ENCODE results near the gene ENTR1. TPM values are rescaled to one million over a fixed set of nuclear protein-coding genes. Genes with fewer than 3 reads are reported as not detected.

The ENTR1 gene
- total RNA-seq, 4 donors from 2014 or later = 26.3 to 55.1 (median 44.0) TPM

- peaks cover 0 to 12% (median 0%) of the 10 kb centered on the region in 3 donors for H3K4me1 ChIP-seq
Observed at GRCh38 chr9:136374183-136374575, 36.2 kb downstream of the ENTR1 start.

DNA sequence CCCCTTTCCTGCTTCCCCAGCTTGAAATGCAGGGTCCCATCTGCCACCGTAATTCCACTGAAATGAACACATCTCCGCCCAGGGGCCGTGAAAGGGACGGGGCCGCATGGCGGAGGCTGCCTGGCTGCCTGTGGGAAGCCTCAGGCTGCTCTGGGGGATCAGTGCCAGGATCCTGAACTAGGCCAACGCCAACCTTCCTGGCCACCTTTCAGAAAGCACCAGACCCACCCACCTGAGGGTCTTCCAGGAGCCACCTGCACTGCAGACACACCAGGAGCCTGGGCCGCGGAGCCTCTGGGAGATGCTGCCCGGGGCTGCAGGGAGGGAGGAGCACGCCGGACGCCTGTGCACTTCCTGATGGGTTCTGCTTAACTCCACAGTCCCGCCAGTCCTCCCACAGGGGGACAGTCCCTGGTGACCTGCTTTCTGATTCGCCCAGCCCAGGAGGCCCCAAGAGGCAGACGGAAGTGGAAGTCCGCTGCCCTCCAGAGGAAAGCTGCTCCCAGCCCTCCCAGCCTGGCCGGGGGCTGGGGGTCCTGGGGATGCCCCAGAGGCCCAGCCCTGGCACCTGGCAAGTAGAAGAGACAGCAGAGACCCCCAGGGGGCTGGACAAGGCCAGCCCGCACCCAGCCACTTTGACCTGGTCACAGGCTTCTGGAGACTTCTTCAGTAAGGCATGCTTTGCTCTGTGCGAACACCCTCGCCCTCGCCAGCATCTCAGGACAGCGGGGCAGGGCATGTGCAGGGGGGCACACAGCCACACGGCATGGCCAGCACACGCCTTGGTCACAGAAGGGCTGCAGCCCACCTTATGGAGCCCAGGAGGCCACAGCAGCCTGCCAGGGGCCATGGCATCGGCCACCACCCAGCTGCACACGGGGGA, 36.9 kb downstream of the ENTR1 start, which contains the start of gene CARD9:
Gene CARD9 (minus strand): TSS at position 370 of the 883 bp plus-strand sequence. CDS start 1,591 bp downstream, outside the sequence.
- no peaks in the 10 kb centered on the region for H3K27me3 ChIP-seq
- 57 to 67% methylated on average over 3 to 8 of the region's 27 CpGs for WGBS, 2 donors (ENCODE audit: low coverage in 1 of 2)
- peak; percentile 24 for ATAC-seq

More at GRCh38 chr9:136374183-136374575, 36.2 kb downstream of the ENTR1 start:
- no peaks in the 10 kb centered on the region for H3K27me3 ChIP-seq
- whole genome bisulfite sequencing, 2 donors (ENCODE audit: low coverage in 1 of 2) = 79% methylated on average over 5 of the region's 14 CpGs; no CpG with 5 or more reads in 1 of the 2 donors
- no peak overlapping the region for H3K27ac ChIP-seq
- no peaks in the 10 kb centered on the region for H3K9me3 ChIP-seq
- H3K36me3 ChIP-seq = peaks cover 0 to 14% of the 10 kb centered on the region in 2 donors
- H3K4me3 ChIP-seq = no peak overlapping the region
- TF ChIP-seq POLR2A (IDR thresholded peaks at IDR 0.05) (no peak), EP300 (IDR thresholded peaks at IDR 0.05) (no peak), POLR2AphosphoS5 (IDR thresholded peaks at IDR 0.05) (no peak)
- TF ChIP-seq, protein P1, sequence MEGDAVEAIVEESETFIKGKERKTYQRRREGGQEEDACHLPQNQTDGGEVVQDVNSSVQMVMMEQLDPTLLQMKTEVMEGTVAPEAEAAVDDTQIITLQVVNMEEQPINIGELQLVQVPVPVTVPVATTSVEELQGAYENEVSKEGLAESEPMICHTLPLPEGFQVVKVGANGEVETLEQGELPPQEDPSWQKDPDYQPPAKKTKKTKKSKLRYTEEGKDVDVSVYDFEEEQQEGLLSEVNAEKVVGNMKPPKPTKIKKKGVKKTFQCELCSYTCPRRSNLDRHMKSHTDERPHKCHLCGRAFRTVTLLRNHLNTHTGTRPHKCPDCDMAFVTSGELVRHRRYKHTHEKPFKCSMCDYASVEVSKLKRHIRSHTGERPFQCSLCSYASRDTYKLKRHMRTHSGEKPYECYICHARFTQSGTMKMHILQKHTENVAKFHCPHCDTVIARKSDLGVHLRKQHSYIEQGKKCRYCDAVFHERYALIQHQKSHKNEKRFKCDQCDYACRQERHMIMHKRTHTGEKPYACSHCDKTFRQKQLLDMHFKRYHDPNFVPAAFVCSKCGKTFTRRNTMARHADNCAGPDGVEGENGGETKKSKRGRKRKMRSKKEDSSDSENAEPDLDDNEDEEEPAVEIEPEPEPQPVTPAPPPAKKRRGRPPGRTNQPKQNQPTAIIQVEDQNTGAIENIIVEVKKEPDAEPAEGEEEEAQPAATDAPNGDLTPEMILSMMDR (IDR thresholded peaks at IDR 0.05) = no peak
- no peak for ATAC-seq

GRCh38 chr9:136372561-136373299, 37.7 kb downstream of the ENTR1 start:
- TF ChIP-seq, protein P1 (IDR thresholded peaks at IDR 0.05) = no peak
- TF ChIP-seq EP300 (IDR thresholded peaks at IDR 0.05) (no peak), POLR2A (IDR thresholded peaks at IDR 0.05) (no peak), POLR2AphosphoS5 (IDR thresholded peaks at IDR 0.05) (no peak)
- no peaks in the 10 kb centered on the region for H3K36me3 ChIP-seq
- H3K4me1 ChIP-seq = peaks cover 0 to 12% (median 0%) of the 10 kb centered on the region in 3 donors
- H3K27ac ChIP-seq = no peak overlapping the region
- H3K27me3 ChIP-seq = no peaks in the 10 kb centered on the region
- ATAC-seq = peak; percentile 77
- 40 to 49% methylated on average over 3 to 5 of the region's 21 CpGs for WGBS, 2 donors (ENCODE audit: low coverage in 1 of 2)
- H3K9me3 ChIP-seq = no peaks in the 10 kb centered on the region
- peak overlapping the region in 1 of 2 donors; percentile 34 for H3K4me3 ChIP-seq

More for the DNA sequence above, 36.9 kb downstream of the ENTR1 start, which contains the start of gene CARD9:
- H3K36me3 ChIP-seq = peaks cover 0 to 7% of the 10 kb centered on the region in 2 donors
- H3K27ac ChIP-seq = no peak within 1 kb of the TSS
- no peak for TF ChIP-seq POLR2A (IDR thresholded peaks at IDR 0.05)
- no peak for TF ChIP-seq POLR2AphosphoS5 (IDR thresholded peaks at IDR 0.05)
- TF ChIP-seq EP300 (IDR thresholded peaks at IDR 0.05) = no peak
- TF ChIP-seq, protein P1 (IDR thresholded peaks at IDR 0.05) = no peak
- H3K4me1 ChIP-seq = peaks cover 0 to 12% (median 0%) of the 10 kb centered on the region in 3 donors
- no peaks in the 10 kb centered on the region for H3K9me3 ChIP-seq
- H3K4me3 ChIP-seq = peak within 1 kb of the TSS in 1 of 2 donors; percentile 34

DNA sequence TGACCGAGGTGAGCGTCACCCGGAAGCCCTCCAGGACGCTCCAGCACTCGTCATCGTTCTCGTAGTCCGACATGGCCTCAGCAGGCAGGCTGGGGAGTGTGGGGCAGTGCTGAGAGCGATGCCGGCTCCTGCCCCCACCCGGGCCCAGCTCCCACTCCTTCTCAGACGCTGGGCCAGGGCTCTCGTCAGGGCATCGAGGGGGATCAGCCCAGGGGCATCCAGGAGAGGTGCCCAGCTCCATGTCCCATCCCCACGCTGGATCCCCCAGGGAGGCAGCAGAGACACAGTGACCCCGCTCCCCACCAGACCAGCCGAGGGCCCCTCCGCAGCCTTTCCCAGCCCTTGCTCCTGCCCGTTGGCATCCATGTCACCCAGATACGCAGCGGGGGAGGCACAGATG, 38.4 kb downstream of the ENTR1 start:
- H3K27me3 ChIP-seq = peaks cover 7% of the 10 kb centered on the region
- ATAC-seq = no peak
- H3K36me3 ChIP-seq = no peaks in the 10 kb centered on the region
- no peaks in the 10 kb centered on the region for H3K9me3 ChIP-seq
- TF ChIP-seq POLR2AphosphoS5 (IDR thresholded peaks at IDR 0.05) (no peak), POLR2A (IDR thresholded peaks at IDR 0.05) (no peak), EP300 (IDR thresholded peaks at IDR 0.05) (no peak)
- TF ChIP-seq, protein P1 (IDR thresholded peaks at IDR 0.05) = no peak
- no peak overlapping the region for H3K4me3 ChIP-seq
- H3K27ac ChIP-seq = no peak overlapping the region
- 60% methylated on average over 1 of the region's 21 CpGs; no CpG with 5 or more reads in 1 of the 2 donors for WGBS, 2 donors (ENCODE audit: low coverage in 1 of 2)
- H3K4me1 ChIP-seq = peaks cover 0 to 12% (median 0%) of the 10 kb centered on the region in 3 donors
